Hematopoietic multipotent progenitor cell treated with erythropoietin and hydrocortisone succinate and interleukin-3 and kit ligand, for 4 days (in vitro differentiated cells): ENCODE data around the gene ACOT7.
"Not testable (repeated sequence)": the region's sequence is repeated elsewhere in the genome, so short reads cannot be mapped to it uniquely, and the experiment has no call there.

Experiments used
- DNase-seq: peaks from one replicate; pipeline ENCODE4 v3.0.0-alpha.2; 2015

Gene ACOT7

DNA sequence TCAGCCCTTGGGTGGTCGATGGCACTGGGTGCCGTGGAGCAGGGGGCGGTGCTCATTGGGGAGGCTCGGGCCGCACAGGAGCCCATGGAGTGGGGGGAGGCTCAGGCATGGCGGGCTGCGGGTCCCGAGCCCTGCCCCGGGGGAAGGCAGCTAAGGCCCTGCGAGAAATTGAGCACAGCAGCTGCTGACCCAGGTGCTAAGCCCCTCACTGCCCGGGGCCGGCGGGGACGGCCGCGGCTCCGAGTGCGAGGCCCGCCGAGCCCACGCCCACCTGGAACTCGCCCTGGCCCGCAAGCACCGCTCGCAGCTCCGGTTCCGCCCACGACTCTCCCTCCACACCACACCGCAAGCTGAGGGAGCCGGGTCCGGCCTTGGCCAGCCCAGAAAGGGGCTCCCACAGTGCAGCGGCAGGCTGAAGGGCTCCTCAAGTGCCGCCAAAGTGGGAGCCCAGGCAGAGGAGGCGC, 2.2 kb upstream of the ACOT7 start:
- DNase-seq, result not testable (repeated sequence)

- peak; percentile 27 for DNase-seq
Observed at GRCh38 chr1:6395130-6395529, 1.6 kb upstream of the ACOT7 start.

GRCh38 chr1:6392809-6393399, 663 bp downstream of the ACOT7 start:
- DNase-seq, result peak; percentile 47

DNA sequence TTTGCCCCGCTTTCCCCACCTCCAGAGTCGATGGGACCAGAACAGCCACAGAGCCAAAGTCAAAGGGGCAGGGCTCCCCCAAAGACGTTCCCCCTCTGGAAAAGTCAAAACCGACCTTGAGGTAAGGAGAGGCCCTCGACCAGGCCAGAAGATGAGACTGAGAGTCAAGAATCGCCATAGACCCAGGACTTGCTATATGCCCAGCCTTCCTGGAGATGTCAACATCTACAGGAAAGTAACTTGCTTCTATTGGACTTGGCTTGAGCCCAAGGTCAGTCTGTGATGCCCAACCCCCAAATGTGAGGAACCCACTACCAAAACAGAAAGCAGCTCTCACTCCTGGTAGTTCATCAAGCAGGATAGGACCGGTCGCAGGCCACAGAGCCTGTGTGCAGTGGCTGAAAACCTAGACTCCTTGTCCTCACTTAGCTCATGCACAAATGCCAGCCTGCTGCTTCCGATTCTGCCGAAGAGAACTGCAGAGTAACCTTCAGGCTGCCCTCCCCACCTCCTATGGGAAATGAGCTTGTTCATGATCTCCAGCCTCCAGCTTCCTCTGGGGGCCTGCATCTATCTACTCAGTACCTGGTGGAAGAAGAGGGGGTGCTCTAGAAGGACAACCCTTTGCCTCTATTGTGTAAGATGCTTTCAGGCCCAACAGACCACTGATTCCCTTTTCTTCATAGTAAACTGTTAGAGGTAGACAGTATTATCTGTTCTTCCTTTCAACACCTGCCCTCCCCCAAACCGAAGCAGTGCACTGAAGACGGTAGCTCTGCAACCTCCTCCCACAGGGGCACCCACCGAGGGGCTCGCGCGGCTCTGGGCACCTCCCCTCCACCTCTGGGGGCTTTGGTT, 1.4 kb downstream of the ACOT7 start:
- peak; percentile 55 for DNase-seq

DNA sequence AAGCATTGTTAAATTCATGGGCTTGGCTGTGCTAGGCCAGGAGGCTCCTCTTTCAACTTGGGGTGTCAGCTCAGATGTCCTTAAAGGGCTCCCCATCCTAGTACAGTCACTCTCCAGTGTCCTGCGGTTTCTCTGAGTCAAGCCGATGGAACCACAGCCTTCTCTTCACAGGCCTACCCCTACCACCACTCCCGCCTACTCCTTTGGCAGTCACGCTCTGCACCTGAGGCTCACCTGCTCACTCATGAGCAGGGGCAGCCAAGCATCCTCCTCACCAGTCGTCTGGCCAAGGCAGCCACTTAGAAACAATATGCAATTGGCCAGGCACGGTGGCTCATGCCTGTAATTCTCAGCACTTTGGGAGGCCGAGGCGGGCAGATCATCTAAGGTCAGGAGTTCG, 3.6 kb downstream of the ACOT7 start:
- no peak for DNase-seq

GRCh38 chr1:6386371-6386949, 7.1 kb downstream of the ACOT7 start:
- no peak for DNase-seq

- no peak for DNase-seq
Observed at GRCh38 chr1:6385488-6386191, 7.9 kb downstream of the ACOT7 start.

DNA sequence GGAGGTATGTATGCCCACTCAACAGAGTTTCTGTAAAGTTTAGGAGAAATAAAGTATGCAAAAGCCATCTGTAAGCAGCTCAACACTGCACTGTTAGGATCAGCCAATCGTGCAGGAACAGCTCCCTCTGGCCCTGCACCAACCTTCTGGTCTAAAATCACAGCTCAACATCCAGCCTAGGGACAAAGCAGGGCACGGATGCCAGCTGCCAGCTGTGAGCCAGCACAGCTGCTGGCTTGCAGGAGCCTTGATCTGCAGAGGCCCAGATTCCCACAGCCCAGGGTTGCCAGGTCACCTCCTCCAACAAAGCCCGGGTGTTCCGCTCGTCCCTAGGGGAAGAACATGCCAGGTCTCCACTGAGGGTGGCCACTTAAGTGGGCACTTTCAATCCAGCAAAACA, 8.6 kb downstream of the ACOT7 start:
- no peak for DNase-seq

DNA sequence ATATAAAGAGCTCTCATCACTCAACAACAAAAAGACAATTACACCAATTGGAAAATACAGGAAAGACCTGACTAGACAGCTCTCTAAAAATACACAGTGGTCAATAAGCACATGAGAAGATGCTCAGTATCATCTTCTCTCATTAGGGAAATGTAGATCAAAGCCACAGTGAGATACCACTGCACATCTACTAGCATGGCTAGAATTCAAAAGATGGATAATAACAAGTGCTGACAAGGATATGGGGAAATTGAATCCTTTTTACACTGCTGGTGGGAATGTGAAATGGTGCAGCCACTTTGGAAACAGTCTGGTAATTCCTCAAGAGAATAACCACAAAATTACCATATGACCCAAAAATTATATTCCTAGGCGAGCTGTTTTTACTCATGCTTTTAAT, 9.4 kb downstream of the ACOT7 start:
- no peak for DNase-seq

DNA sequence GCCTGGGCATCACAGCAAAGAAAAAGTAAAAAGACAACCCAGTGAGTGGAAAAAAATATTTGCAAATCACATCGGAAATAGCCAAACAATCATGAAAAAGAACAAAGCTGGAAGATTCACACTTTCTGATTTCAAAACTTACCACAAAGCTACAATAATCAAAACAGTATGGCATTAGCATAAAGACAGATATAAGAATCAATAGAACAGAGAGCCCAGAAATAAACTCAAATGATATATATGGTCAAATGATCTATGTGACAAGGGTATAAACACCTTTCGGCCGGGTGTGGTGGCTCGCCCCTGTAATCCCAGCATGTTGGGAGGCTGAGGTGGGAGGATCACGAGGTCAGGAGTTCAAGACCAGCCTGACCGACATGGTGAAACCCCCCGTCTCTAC, 13.5 kb downstream of the ACOT7 start:
- no peak for DNase-seq

DNA sequence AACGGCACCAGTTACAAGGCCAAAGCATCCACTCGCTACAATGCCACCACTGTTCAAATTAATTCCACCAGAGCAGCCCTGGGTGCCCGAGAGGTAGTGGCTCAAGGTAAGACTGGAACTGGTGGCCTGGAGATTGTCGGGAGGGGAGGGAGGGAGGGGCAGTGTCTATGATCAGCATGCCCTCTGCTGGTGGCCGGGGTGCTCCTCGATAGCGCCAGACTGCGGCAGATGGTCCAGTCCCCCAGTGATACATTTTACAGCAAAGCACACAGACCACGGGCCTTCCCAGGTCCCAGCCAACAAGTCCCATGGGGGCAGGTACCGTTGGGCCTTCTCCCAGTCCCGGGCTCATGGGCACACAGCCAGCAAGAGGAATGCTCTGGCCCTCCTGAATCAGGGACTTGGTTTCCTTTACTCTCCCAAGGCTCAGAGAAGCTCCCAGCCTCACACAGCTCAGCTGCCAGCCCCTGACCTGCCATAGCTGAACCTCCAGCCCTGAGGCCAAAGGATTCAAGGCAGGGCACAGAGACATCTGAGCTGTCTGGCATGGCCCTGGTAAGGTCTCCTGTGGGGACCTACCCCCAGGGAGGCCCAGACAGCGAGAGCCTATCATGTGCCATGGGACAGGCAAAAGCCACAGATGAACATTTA, 15.3 kb downstream of the ACOT7 start:
- peak; percentile 52 for DNase-seq

- DNase-seq, result no peak
Observed at GRCh38 chr1:6373961-6374720, 19.4 kb downstream of the ACOT7 start.

DNA sequence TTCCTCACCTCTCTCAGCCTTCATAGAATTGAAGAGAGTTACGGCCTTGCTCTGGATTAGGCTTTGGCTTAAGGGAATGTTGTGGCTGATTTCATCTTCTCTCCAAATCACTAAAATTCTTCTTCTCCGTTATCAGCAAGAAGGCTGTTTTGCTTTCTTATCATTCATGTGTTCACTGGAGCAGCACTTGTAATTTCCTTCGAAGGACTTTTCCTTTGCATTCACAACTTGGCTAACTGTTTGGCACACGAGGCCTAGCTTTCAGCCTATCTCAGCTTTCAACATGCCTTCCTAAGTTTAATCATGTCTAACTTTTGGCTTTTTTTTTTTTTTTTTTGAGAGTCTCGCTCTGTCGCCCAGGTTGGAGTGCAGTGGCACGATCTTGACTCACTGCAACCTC, 21.3 kb downstream of the ACOT7 start:
- DNase-seq, result not testable (repeated sequence)

DNA sequence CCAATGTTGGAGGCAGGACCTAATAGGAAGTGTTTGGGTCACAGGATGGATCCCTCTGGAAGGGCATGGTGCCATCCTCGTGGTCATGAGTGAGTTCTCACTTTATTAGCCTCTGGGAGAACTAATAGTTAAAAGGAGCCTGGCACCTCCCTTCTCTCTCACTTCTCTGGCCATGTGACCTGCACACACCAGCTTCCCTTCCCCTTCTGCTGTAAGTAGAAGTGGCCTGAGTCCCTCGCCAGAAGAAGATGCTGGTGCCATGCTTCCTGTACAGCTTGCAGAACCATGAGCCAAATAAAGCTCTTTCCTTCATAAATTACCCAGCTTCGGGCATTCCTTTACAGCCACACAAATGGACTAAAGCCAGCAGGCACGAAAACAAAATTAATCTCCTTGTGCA, 23.6 kb downstream of the ACOT7 start:
- DNase-seq, result no peak

GRCh38 chr1:6367381-6368012, 26.1 kb downstream of the ACOT7 start:
- DNase-seq, result no peak

DNA sequence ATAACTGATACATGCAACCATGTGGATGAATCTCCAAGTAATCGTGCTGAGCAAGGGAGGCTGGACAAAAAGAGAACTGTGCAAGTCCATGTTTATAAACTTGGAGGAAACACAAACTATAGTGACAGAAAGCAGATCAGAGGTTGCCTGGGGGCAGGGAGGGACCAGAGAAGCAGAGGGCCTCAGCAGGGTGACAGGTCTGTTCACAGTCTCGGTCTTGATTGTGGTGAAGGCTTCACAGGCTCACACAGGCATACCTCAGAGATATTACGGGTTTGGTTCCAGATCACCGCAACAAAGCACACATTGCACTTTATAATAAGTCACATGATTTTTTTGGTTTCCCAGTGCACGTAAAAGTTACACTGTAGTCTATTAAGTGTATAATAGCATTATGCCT, 28.5 kb downstream of the ACOT7 start:
- DNase-seq, result no peak

- DNase-seq, result peak; percentile 64
Observed at GRCh38 chr1:6363085-6363884, 30.3 kb downstream of the ACOT7 start.

DNA sequence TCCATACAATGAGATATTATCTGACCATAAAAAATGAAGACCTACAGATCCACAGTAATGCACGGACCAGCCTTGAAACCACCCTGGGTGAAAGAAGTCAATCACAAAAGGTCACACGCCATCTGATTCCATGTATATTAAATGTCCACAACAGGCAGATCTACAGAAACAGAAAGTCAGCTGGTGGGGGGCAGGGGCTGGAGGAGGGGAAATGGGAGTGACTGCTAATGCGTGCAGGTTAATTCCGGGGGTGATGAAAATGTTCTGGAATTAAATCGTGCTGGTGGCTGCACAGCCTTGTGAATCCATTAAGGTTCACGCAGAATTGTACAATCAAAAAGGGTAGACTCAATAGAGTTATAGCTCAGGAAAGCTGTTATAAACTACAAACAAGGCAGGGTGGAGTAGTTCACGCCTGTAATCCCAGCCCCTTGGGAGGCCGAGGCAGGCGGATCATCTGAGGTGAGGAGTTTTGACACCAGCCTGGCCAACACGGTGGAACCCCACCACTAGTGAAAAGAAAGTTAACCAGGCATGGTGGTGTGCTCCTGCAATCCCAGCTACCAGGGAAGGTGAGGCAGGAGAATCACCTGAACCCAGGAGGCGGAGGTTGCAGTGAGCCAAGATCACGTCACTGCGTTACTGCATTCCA, 32.3 kb downstream of the ACOT7 start:
- no peak for DNase-seq

DNA sequence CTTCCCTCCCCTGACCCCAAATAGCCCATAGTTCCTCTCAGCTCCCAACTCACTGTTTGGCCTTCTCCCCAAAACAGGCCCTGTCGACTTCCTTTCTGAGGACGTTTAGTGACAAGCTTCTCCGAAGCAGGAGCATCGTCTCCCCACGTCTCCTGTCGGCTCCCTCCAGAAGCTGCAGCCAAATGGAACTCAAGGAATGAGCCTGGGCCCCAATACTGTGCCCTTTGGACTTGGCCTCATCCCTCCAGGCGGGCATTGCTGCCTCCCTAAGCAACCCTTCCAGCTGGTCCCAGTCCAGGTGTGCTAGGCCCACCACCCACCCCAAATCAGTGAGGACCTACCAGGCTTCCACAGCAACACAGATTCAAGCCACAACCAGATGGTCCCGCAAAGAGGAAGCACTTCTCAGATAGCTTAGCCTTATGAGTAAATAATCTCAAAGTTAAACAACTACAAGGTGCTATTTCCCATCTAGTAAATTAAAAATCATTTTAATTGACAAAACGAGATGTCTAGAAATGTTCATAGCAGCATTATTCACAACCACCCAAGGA, 33.0 kb downstream of the ACOT7 start:
- peak; percentile 56 for DNase-seq

DNA sequence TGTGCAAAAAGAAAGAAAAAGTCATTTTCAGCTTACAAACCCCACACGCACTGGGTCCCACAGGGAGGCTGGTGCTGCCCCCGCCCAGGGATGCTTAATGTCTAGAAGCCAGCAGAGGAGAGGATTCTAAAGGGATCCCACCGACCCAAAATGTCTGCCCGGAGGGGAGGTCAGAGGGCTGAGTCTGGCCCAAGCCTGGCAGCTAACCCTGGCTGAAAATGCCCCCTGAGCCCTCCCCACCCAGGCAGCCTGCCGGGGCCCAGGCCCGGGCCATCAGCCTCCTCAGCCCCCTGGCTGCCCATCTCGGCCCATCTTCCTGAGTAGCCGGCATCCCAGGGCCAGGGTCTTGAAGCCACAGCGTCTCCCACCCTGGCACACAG, 33.5 kb downstream of the ACOT7 start:
- DNase-seq, result no peak
